HG02870 (cell line): ENCODE results near the gene TGOLN2.
"Not testable (repeated sequence)": the region's sequence is repeated elsewhere in the genome, so short reads cannot be mapped to it uniquely, and the experiment has no call there.

Source experiments
- ATAC-seq: cut with Tn5 transposase; IDR thresholded peaks from one replicate; pipeline ENCODE4 v1.9.1; 2021; ENCODE audit warnings: mild to moderate bottlenecking, moderate library complexity; ENCODE audit not compliant: unreplicated experiment

TGOLN2 gene

GRCh38 chr2:85327822-85328617, at the start of gene TGOLN2:
Gene TGOLN2, minus strand, starts transcription at chr2:85327989. Its CDS starts 27 bp downstream, at chr2:85327962.
- peak; percentile 73 for ATAC-seq

- ATAC-seq = no peak
These were observed 49.3 kb upstream of the TGOLN2 start for GRCh38 chr2:85377083-85377482.

- ATAC-seq = no peak
These were observed 48.7 kb upstream of the TGOLN2 start for GRCh38 chr2:85376291-85377065.

GRCh38 chr2:85371045-85371444, 43.3 kb upstream of the TGOLN2 start:
- no peak for ATAC-seq

- no peak for ATAC-seq
These were observed 41.7 kb upstream of the TGOLN2 start for GRCh38 chr2:85369500-85369899.

GRCh38 chr2:85368921-85369320, 41.1 kb upstream of the TGOLN2 start:
- no peak for ATAC-seq

GRCh38 chr2:85367180-85367579, 39.4 kb upstream of the TGOLN2 start:
- ATAC-seq = no peak

- ATAC-seq = not testable (repeated sequence)
These were observed 35.0 kb upstream of the TGOLN2 start for GRCh38 chr2:85362653-85363387.

GRCh38 chr2:85357736-85358135, 29.9 kb upstream of the TGOLN2 start:
- no peak for ATAC-seq

GRCh38 chr2:85356186-85356585, 28.4 kb upstream of the TGOLN2 start:
- no peak for ATAC-seq

GRCh38 chr2:85355521-85355920, 27.7 kb upstream of the TGOLN2 start:
- no peak for ATAC-seq

- ATAC-seq = no peak
These were observed 27.3 kb upstream of the TGOLN2 start for GRCh38 chr2:85355073-85355410.

GRCh38 chr2:85354286-85355072, 26.7 kb upstream of the TGOLN2 start, which contains the start of the genes ELMOD3 and RETSAT:
Gene ELMOD3, plus strand, starts transcription at chr2:85354769. Its CDS starts 2,430 bp downstream, at chr2:85357199.
Gene RETSAT, minus strand, starts transcription at chr2:85354528. Its CDS starts 21 bp downstream, at chr2:85354507.
- ATAC-seq = peak; percentile 97

GRCh38 chr2:85353876-85354285, 26.1 kb upstream of the TGOLN2 start:
- peak; percentile 6 for ATAC-seq

- ATAC-seq = no peak
These were observed 19.8 kb upstream of the TGOLN2 start for GRCh38 chr2:85347599-85347998.

GRCh38 chr2:85344356-85344954, 16.7 kb upstream of the TGOLN2 start:
- ATAC-seq = no peak

GRCh38 chr2:85343207-85343895, 15.6 kb upstream of the TGOLN2 start:
- not testable (repeated sequence) for ATAC-seq

GRCh38 chr2:85342156-85342555, 14.4 kb upstream of the TGOLN2 start:
- ATAC-seq = no peak

- ATAC-seq = no peak
These were observed 13.7 kb upstream of the TGOLN2 start for GRCh38 chr2:85341269-85342029.
